ENCODE data around the gene NEK4. TPM values are rescaled to one million over a fixed set of nuclear protein-coding genes. Genes with fewer than 3 reads are reported as not detected.

The NEK4 gene
- total and polyA plus RNA-seq, 2 of the 13 experiments (the other 11 are each of a cell fraction or from before 2014, with no cell fraction given): 16.5 to 38.0 TPM

GRCh38 chr3:52794612-52795099, 23.9 kb upstream of the NEK4 start, which contains the start of gene ITIH3 (continued):
- TF ChIP-seq EHMT2 (IDR thresholded peaks at IDR 0.05; ENCODE audit: borderline replicate concordance, low read depth, low read length) (no peak), ZNF687 (CRISPR knock-in tag; IDR thresholded peaks at IDR 0.05) (peak; percentile 82), REPIN1 (CRISPR knock-in tag; IDR thresholded peaks at IDR 0.05; ENCODE audit: borderline replicate concordance, low read depth) (peak; percentile 38; the same call in 1 of the 2 replicates), NONO (IDR thresholded peaks at IDR 0.05) (no peak), NONO (CRISPR knock-in tag; conservative IDR thresholded peaks at IDR 0.05) (no peak), HIVEP1 (CRISPR knock-in tag; IDR thresholded peaks at IDR 0.05) (peak; percentile 55; the same call in 1 of the 2 replicates), TFAP4 (IDR thresholded peaks at IDR 0.05; ENCODE audit: borderline replicate concordance, low read depth) (no peak), ZNF407 (CRISPR knock-in tag; IDR thresholded peaks at IDR 0.05; ENCODE audit: not compliant biosample characterization) (peak; percentile 70), ZNF264 (CRISPR knock-in tag; IDR thresholded peaks at IDR 0.05) (no peak), IRF9 (CRISPR knock-in tag; IDR thresholded peaks at IDR 0.05; ENCODE audit: borderline replicate concordance) (no peak), ZSCAN31 (CRISPR knock-in tag; IDR thresholded peaks at IDR 0.05; ENCODE audit: low read depth) (no peak; the same call in 1 of the 2 replicates)

Data from HepG2 (cell line).